ENCODE results near the gene DGCR8.

Gene DGCR8

DNA sequence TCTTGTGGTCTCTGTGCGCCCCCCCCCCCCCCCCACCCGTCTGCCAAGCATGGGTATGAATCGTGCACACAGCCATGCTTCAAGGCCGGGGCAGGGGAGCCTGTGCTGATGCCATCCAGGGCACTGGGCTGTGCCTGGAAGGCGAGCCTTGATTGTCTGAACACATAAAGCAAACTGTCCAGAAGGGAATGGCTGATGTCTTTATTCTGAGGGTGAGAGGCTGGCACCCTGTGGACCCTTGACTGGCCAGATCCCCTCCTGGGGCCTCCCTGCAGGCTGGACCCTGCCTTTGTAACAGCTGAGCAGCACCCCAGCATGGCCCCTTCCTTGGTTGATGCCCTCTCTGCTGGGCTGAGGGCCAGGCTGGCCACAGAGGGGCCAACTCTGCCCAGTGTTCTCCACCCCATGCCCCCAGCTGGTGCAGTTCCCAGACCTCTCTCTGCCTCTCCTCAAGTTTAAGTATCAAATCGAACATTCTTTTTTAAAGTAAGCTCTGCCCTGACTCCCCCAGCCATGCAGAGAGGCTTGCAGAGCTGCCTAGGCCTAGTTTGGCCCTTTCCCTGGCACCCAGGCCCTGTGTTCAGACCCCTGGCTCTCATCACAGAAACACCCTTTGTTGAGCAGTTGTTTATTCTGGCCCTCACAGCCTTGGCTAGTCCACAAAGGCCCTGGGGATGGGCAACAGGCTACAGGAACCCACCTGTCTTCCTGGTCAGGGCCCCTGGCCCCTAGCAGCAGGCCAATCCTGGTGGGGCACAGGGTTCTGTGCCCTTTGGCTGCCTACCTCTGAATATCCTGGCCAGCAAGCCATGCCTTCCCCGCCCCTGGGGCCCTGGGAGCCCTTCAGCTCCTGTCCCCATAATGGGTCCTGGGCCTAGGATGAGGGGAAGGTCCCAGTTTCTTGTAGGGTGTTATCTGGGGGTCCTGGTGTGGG, 31.9 kb downstream of the DGCR8 start:
- no peak for DNase-seq

DNA sequence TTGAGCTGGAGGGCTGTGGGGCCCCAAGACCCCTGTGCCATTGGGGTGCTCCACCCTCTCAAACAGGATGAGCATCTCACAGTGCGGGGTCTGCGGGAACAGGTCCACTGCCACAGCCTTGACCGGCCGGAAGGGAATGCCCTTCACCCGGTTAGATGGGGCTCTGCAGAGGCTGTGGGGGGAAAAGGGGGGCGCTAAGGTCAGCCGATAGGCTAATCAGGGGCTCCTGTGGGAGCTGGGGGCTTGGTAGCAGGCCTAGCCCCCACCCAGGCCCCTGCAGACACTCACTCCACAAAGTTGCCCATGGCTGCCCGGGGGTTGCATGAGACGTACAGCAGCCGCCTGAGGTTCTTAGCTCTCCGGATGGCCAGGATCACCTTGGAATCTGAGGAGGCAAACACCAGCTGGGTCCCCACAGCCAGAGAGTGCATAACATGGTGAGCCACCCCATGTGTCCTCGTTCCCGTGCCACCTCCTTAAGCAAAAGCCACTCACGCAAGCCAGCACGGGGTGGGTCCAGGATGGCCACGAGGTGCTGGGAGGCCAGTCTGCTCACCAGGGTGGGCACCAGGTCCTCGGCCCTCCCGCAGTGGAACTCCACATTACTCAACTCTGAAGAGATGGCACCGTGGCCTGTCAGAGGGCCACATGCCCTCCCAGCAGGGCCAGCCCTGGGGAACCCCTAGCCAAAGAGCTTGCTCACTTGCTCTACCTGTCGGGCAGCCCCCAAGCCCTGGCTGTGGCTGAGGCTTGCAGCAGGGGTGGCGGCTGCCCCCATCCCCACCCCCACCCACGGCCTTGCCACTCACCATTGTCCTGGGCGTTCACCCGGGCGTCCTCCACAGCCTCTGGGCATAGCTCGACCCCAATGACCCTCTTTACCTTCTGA, 32.8 kb downstream of the DGCR8 start:
- no peak for DNase-seq

DNA sequence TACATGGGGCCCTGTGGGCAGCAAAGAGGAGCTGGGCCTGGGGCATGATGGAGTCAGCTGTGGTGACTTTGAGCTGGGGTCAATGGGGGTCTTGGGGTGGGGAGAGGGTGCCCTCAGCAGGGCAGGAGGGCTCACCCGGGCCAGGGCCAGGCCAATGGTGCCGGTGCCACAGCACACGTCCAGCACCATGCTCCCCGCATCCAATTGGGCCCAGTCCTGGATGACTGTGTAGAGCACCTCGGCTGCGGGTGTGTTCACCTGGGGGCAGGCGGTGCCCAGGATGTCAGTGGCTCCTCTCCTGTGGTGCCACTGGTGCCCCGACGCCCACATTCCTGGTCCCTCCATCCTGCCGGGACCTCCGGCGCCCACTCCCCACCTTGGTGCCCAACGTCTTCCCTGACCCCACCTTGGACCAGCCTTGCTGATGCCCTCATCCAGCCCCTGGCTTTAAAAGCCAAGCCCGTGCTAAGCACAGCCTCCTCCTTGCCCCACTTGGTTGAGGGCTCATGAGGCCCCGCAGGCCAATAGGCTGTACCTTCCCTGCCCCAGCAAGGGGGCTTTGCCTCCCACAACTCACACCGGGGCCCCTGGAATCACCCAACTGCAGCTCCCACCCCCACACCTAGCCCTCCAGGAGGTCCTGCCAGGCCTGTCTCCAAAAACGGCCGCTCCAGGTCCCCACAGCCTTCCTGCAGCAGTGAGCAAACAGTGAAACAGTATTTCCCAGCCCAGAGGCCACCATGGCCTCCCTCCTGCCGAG, 33.7 kb downstream of the DGCR8 start:
- DNase-seq, result no peak

DNA sequence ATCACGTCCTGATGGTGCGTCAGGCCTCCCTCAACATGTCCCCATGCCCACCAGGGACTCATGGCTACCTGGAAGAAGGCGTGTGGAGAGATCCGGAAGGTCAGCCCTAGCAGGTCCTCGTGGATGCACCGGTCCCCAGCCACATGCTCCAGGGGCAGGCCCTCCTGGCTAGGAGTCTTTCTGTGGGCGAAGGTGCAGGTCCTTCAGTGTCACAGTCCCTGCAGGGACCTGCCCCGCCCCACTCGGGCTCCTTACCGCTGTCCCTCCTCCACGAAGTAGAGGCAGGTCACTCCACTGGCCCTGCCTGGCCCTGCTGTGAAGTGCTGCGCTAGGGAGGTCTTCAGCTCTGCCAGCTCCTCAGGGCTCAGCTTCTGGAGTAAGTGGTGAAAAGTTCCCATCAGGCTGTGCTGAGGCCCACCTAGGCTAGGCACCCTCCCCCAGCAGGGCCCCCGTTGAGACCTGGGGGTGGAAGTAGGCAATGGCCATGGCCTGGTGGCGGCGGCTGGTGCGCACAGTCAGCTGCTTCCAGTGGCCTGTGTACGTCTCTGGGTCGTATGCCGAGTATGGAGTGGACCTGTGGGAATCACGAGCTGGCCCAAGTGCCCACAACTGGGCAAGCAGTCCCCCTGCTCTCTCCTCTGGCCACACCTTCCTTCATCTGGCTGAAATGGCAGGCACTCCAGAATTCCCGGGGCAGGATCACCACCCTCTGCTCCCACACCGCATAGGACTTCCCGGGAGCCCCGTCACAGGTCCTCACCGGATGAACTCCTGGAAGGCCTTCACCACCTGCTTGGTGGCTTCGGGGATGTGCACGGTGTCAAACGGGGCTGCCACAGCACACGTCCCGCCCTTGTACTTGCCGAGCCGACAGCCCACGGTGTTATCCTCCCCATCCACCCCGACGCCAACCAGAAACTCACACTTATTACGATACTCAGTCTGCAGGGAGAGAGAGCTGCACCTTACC, 34.8 kb downstream of the DGCR8 start:
- no peak for DNase-seq

DNA sequence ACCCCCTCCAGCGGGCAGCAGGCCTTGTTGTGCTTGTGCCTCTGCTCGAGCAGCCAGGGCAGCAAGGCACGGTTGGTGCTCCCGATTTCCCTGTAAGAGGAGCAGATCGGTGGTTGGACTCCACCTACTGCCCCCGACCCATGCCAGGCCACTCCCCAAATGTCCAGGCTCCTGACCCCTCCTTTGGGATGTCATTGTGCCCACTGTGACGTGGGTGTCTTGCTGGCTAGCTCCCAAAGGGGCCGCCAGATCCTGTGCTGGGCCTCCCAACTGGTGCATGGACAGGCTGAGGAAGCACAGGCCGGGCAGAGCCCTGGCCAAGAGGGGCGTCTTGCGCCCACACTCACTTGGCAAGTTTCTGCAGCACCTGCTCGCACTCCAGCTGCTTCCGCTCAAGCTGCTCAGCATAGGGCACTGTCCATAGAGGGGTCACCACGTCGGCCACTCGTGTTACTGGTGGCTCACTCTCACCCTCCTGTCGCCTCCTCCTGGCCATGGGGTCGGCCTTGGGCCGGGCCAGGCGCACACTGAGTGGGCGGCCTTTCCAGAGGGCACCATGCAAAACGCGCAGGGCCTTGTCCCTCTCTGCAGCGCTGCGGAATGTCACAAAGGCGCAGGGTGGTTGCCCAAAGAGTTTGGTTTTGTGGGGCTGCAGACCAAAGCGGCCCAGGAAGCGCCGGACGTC, 35.8 kb downstream of the DGCR8 start, which contains the start of gene RANBP1:
RANBP1 (plus strand) TSS at position 414 of the 685 bp plus-strand sequence; CDS start at position 495, 81 bp downstream.
- DNase-seq, result no peak

DNA sequence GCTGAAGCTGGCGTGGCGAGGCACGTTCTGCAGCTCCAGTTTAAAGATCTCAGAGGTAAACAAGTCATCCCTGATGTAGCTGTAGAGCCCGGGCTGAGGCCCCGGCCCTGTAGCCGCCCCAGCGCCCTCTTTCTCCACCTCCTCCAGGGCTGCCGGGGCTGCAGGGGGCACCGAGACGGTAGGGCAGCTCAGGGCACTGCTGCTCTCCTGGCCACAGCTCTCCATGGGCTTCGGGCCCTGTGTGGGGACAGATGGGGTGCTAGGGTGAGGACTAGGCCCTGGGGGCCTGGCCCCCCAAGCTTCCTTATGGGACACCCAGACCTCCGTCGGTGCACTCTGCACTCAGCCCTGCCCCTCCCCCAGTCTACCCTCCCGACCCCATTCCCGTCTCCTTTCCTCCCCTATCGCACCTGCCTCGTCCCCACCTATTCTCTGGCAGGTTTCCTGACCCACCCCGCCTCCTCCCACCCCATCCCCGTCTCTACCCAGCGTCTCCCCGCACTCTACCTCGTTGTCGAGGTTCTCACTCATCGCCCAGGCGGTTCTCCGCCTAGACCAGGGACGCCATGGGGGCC, 36.4 kb downstream of the DGCR8 start:
- no peak for DNase-seq

DNA sequence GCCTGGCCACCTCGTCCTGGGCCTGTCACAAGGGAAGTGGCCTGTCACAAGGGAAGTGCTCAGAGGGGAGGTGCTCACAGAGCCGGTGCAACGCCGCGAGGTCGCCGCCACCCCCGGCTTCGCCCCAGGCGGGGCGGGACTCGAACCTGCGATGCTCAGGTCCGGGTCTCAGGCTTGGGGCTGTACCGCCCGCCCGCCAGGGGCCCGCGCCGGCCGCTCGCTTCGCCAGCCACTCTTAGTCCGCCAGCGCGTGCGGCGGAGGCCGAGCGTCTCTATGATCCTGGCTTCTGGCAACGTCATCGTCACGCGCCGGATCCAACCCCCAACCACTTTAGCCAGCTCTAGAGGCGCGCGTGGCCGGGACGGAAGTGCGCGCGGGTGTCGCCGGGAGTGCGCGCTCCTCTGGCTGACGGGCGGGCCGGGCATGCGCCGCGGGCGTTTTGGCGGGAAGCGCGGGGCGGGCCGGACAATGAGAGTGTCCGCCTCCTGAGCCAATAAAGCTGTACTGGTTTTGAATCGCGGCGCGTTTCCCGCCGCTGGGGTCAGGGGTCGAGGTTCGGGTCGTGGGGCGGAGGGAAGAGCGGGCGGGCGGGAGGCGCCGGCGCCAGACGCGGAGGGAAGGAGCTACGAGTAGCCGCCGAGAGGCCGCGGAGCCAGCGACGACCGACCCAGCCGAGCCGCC, 37.1 kb downstream of the DGCR8 start, which contains the start of gene TRMT2A:
TRMT2A (minus strand) TSS at position 276 of the 682 bp plus-strand sequence. CDS start 320 bp downstream, outside the sequence.
- DNase-seq, result peak; percentile 98

DNA sequence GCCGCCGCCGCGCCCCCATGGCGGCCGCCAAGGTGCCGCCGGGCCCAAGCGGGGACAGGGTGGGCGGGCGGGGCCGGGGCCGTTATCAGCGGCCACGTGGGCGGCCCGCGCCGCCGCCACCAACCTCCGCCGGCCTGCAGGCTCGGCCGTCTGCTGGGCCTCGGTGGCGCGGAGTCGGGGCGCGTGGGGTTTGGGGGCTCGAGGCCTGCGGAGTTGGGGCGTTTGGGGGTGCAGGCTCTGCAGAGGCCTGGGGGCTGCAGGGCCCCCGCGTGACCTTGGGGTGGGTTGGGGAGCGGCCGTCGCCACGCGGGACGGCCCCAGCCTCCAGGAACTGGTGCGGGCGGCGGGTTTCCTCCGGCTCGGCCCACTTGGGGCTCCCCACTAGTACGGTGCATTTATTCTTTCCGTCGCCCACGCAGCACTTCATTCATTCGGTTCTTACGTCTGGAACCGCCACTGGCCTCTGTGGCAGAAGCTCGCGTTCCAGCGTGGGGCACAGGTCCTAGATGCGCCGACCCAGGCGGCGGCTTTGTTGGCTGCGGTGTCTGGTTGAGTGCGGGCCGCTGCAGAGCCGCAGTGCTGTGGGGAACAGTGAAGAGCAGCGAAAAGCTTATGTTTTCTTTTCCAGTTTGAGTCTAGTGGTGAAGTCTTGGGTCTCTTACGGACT, 37.7 kb downstream of the DGCR8 start:
- peak; percentile 52 for DNase-seq

DNA sequence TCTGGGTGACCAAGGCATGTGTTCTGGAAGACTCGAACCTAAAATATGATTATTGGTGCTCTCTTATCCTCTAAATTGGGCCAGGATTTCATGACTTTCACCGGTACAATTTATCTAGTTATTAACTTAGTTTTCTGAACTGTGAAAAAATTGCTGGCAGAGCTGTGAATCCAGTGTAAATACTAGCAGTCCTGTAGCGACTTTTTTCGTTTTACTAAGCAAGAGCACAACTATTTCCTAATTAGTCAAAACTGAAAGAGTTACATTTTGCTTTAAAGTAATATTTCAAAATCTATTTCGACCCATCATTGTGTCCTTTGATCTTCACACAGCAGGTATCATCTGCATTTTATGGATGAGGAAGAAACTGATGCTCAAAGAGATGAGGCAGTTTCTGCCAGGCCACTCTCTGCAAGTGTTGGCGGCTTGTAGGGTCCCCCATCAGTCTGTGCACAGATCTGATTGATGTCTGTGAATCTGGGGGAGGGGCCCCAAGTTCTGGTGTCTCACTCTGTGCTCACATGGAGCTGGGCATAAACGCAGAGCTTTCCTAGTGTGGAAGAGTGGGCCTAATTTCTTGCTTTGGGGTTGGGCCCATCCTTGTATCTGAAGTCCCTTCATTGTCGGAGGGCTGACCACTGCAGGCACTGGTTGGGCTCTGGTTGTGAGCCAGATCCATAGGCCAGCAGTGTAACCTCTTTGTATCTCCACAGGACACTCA, 38.4 kb downstream of the DGCR8 start:
- DNase-seq, result no peak

DNA sequence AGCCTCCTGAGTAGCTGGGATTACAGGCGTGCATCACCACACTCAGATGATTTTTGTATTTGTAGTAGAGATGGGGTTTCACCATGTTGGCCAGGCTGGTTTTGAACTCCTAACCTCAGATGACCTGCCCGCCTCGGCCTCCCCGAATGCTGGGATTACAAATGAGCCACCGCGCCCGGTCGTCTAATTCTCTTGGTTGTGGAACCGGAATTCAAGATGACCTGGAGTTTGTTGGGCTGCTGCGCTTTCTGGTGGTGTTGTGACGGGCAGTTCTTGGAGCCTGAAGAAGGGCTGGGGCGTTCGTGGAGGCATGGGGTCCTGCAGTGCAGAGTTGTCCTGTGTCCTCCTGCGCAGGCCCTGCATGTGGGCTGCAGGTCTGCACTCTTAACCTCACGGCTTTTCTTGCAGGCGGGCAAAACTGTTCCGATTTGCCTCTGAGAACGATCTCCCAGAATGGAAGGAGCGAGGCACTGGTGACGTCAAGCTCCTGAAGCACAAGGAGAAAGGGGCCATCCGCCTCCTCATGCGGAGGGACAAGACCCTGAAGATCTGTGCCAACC, 41.9 kb downstream of the DGCR8 start:
- no peak for DNase-seq

DNA sequence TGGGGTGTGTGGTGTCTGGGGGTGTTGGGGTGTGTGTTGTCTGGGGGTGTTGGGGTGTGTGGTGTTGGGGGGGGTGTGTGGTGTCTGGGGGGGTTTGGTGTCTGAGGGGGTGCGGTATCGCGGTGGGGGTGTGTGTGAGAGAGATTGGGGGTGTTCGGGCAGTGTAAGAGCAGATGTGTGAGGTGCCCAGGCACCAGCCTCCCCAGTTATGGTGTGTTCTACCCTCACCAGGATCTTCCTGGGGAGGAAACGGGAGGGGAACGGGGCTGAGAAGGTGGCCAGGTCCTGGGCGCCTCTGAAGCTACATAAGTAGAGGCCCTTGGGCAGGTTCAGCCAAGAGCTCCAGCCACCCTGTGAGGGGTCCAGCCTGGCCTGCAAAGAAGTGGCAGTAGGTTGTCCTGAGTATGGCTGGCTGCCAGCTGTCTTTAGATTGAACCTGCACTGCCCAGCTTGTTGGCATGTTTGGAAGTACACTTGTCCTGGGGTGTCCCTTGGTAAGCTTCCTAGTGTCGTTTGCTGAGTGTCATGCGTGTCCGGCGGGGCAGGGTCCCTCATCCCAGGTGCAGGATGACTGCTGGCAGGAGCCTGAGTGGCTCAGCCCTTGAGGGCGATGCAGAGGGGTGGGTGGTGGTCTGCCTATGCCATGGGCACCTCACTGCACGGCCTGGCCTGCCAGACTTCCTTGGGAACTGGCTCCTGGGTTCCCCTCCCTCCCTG, 43.5 kb downstream of the DGCR8 start:
- DNase-seq, result no peak

DNA sequence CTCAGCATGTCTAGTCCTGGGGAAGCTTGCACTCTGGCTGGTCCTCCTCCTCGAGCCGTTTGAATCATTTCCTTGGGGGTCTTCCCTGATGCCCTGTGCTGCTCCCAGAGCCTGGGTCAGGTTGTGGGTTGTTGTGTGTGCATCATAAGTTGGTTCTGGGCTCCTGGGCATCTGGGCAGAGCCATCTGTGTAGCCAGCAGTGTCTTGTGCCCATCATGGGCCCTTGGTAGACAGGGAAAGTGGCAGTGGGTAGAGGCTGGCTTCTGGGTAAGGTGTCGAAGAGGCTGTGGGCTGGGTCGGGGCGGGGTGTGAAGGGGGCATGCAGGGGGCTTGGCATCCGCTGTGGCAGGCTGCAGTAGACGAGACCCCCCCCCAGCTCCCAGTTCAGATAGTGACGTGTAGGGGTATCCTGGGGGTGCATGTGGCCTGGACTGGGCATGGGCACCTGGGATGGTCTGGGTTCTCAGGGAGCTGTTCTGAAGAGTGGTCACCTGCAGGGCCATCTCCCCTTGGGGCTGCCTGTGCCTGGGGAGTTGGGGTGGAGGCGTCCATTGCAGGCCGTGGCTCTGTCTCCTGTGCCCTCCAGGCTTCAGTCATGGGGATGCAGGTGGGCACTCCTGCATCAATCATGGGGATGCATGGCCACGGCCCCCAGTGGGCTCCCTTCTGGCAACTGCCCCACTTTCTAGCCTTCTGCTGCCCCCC, 44.2 kb downstream of the DGCR8 start:
- DNase-seq, result no peak

DNA sequence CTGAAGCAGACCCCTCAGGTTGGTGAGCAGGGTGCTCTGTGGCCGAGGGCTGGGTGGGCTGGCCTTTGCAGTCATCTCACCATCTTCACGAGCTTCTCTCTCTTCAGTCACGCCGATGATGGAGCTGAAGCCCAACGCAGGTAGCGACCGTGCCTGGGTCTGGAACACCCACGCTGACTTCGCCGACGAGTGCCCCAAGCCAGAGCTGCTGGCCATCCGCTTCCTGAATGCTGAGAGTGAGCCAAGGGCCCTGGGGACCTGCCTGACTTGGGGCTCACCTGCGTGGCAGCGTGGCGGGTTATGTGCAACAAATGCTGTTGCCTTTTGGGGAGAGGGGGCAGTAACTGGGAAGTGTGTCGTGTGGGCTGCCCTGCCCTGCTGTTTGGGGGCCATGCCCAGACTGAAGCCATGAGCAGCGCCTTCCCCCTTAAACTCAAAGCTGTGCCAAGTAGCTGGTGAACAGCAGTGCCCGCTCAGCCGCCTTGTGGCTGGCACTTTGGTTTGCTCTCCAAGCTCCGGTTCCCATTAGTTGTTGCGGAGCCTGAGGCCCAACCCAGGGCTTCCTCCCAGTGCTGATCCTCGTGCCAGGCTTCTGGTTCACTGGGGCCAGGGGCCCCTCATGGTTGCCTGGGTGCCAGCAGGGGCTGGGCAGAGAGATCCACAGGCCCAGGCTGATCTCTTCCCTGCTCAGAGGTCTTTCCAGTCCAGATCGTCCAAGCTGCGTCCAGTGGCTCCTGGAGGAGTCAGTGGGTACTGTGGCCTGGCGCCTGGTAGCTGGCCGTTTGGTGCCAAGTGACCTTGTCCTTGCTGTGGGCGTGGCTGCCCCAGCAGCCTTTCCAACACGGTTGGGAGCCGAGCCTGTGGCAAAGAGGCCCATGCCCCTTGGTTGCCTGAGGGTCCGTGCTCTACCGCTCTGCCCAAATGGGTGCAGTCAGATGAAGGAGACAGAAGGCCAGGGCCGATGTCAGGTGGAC, 45.4 kb downstream of the DGCR8 start:
- DNase-seq, result no peak

DNA sequence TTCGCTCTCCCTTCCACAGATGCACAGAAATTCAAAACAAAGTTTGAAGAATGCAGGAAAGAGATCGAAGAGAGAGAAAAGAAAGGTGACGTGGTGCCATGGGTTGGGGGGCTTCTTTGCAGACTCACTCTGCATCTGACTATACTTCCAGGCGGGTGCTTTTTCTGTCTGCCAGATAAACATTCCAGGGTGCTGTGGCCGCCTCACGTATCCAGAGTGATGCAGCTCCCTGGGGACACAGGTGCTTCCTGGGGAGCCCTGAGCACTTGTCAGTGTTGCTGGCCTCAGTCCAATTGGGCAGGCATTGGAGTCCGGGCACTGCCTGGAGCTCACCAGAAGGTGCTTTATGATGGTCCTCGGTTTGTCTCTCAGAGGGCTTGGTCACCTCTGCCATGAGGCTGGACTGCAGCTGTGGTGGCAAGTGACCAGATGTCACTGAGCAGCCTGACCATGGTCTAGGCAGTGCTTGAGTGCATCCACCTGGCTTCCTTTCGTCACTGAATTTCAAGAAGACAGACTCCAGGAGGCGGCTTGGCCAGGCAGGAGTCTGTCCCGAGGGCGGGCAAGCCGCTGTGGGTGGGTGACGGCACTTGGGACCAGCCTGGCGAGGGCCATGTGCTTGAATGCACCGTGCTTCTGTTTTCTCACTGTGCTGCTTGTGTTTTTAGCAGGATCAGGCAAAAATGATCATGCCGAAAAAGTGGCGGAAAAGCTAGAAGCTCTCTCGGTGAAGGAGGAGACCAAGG, 46.4 kb downstream of the DGCR8 start:
- DNase-seq, result no peak
